Measurements from ENCODE around the gene SHISA9.

SHISA9 gene

GRCh38 chr16:13203725-13204124 lies 302.3 kb downstream of the SHISA9 start:
- no peak for DNase-seq

GRCh38 chr16:13205352-13205751 lies 304.0 kb downstream of the SHISA9 start:
- no peak for DNase-seq

GRCh38 chr16:13206606-13207005 lies 305.2 kb downstream of the SHISA9 start:
- DNase-seq = no peak

- DNase-seq = no peak
These were observed 305.8 kb downstream of the SHISA9 start for GRCh38 chr16:13207151-13207550.

- no peak for DNase-seq
These were observed 322.3 kb downstream of the SHISA9 start for GRCh38 chr16:13223666-13224065.

GRCh38 chr16:13229039-13229438 lies 327.6 kb downstream of the SHISA9 start:
- no peak for DNase-seq

- DNase-seq = no peak
These were observed 330.0 kb downstream of the SHISA9 start for GRCh38 chr16:13231365-13231764.

- DNase-seq = no peak
These were observed 333.6 kb downstream of the SHISA9 start for GRCh38 chr16:13234999-13235398.

GRCh38 chr16:13236308-13236707 lies 334.9 kb downstream of the SHISA9 start:
- no peak for DNase-seq

- no peak for DNase-seq
These were observed 336.8 kb downstream of the SHISA9 start for GRCh38 chr16:13238182-13238581.

- no peak for DNase-seq
These were observed 340.8 kb downstream of the SHISA9 start for GRCh38 chr16:13242201-13242600.

- no peak for DNase-seq
These were observed 343.4 kb downstream of the SHISA9 start for GRCh38 chr16:13244770-13245169.

GRCh38 chr16:13245713-13246377 lies 344.4 kb downstream of the SHISA9 start:
- no peak for DNase-seq

GRCh38 chr16:13254998-13255614 lies 353.7 kb downstream of the SHISA9 start:
- DNase-seq = no peak

- DNase-seq = no peak
These were observed 361.1 kb downstream of the SHISA9 start for GRCh38 chr16:13262270-13263090.

- no peak for DNase-seq
These were observed 363.6 kb downstream of the SHISA9 start for GRCh38 chr16:13264749-13265552.

- no peak for DNase-seq
These were observed 368.0 kb downstream of the SHISA9 start for GRCh38 chr16:13269359-13269758.

- no peak for DNase-seq
These were observed 368.6 kb downstream of the SHISA9 start for GRCh38 chr16:13269905-13270528.

- no peak for DNase-seq
These were observed 369.2 kb downstream of the SHISA9 start for GRCh38 chr16:13270602-13271001.

- DNase-seq = no peak
These were observed 388.1 kb downstream of the SHISA9 start for GRCh38 chr16:13289515-13289914.

Data from NCI-H187 treated with DMSO at 0.1 percent for 48 hours (cell line).